ENCODE data around the gene B4GALNT2.
"Not testable (repeated sequence)": the region's sequence is repeated elsewhere in the genome, so short reads cannot be mapped to it uniquely, and the experiment has no call there.

The B4GALNT2 gene

GRCh38 chr17:49183801-49184200 is 51.2 kb downstream of the B4GALNT2 start:
- DNase-seq, result no peak

GRCh38 chr17:49184522-49184921 is 52.0 kb downstream of the B4GALNT2 start:
- DNase-seq, result not testable (repeated sequence)

GRCh38 chr17:49185381-49185780 is 52.8 kb downstream of the B4GALNT2 start:
- DNase-seq, result not testable (repeated sequence)

- DNase-seq, result no peak
Observed at GRCh38 chr17:49187301-49187700, 54.7 kb downstream of the B4GALNT2 start.

- DNase-seq, result no peak
Observed at GRCh38 chr17:49190932-49191331, 58.4 kb downstream of the B4GALNT2 start.

GRCh38 chr17:49191409-49191916 is 58.9 kb downstream of the B4GALNT2 start:
- no peak for DNase-seq

- DNase-seq, result peak; percentile 96
Observed at GRCh38 chr17:49191917-49192741, 59.6 kb downstream of the B4GALNT2 start.

- peak; percentile 12 for DNase-seq
Observed at GRCh38 chr17:49193513-49194296, 61.1 kb downstream of the B4GALNT2 start.

- no peak for DNase-seq
Observed at GRCh38 chr17:49194297-49194607, 61.7 kb downstream of the B4GALNT2 start.

- DNase-seq, result no peak
Observed at GRCh38 chr17:49195751-49196150, 63.2 kb downstream of the B4GALNT2 start.

- no peak for DNase-seq
Observed at GRCh38 chr17:49196520-49196919, 64.0 kb downstream of the B4GALNT2 start.

- DNase-seq, result no peak
Observed at GRCh38 chr17:49197346-49197998, 64.9 kb downstream of the B4GALNT2 start.

- no peak for DNase-seq
Observed at GRCh38 chr17:49198211-49198610, 65.6 kb downstream of the B4GALNT2 start.

- DNase-seq, result no peak
Observed at GRCh38 chr17:49200423-49201083, 68.0 kb downstream of the B4GALNT2 start.

GRCh38 chr17:49201481-49201927 is 68.9 kb downstream of the B4GALNT2 start:
- no peak for DNase-seq

- no peak for DNase-seq
Observed at GRCh38 chr17:49203796-49204195, 71.2 kb downstream of the B4GALNT2 start.

GRCh38 chr17:49204516-49204915 is 71.9 kb downstream of the B4GALNT2 start:
- DNase-seq, result no peak

- DNase-seq, result no peak
Observed at GRCh38 chr17:49209061-49209571, 76.5 kb downstream of the B4GALNT2 start.

- DNase-seq, result no peak
Observed at GRCh38 chr17:49210158-49211029, 77.8 kb downstream of the B4GALNT2 start, which contains the start of the genes ABI3 and GNGT2. TSS of gene ABI3 (plus strand) at chr17:49210707. CDS start at chr17:49210725, 18 bp downstream. TSS of gene GNGT2 (minus strand) at chr17:49210574. CDS start at chr17:49207422, 3,152 bp downstream.

GRCh38 chr17:49213399-49213798 is 80.8 kb downstream of the B4GALNT2 start:
- no peak for DNase-seq

- DNase-seq, result no peak
Observed at GRCh38 chr17:49213847-49214246, 81.3 kb downstream of the B4GALNT2 start.
